OCI-LY7 (cell line): ENCODE measurements around the gene SH3GL2.

Source experiments
- EZH2phosphoT487 ChIP-seq: fragments of 200-600 bp; sonication (generic); IDR thresholded peaks from 2 replicates; pipeline ENCODE4 v1.6.1; 2018; ENCODE audit warnings: low read depth, borderline replicate concordance, mild to moderate bottlenecking, mixed run types, antibody characterized with exemption, low read length, moderate library complexity, mixed read lengths
- TF ChIP-seq, protein P1 (sequence below): fragments of 200-600 bp; sonication (generic); conservative IDR thresholded peaks from 2 replicates; pipeline ENCODE4 v1.5.1; 2014; ENCODE audit warnings: mild to moderate bottlenecking, antibody characterized with exemption, low read length, moderate library complexity, mixed read lengths

DNA sequence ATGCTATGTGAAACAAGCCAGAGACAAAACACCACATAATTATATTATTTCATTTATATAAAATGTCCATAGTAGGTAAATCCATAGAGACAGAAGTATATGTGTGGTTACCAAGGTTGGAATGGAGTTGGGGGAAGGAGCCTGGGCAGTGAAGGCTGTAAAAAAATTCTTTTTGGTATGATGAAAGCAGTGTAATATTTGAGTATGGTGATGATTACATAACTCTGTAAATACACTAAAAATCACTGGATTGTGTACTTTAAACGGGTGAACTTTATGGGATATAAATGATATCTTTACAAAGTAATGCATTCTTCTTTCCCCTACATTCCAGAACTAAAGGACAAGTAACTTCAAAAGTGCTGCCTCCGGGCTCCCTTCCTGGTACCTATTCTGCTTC is 155.8 kb downstream of the SH3GL2 start:
- TF ChIP-seq, protein P1, sequence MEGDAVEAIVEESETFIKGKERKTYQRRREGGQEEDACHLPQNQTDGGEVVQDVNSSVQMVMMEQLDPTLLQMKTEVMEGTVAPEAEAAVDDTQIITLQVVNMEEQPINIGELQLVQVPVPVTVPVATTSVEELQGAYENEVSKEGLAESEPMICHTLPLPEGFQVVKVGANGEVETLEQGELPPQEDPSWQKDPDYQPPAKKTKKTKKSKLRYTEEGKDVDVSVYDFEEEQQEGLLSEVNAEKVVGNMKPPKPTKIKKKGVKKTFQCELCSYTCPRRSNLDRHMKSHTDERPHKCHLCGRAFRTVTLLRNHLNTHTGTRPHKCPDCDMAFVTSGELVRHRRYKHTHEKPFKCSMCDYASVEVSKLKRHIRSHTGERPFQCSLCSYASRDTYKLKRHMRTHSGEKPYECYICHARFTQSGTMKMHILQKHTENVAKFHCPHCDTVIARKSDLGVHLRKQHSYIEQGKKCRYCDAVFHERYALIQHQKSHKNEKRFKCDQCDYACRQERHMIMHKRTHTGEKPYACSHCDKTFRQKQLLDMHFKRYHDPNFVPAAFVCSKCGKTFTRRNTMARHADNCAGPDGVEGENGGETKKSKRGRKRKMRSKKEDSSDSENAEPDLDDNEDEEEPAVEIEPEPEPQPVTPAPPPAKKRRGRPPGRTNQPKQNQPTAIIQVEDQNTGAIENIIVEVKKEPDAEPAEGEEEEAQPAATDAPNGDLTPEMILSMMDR = no peak
- no peak for TF ChIP-seq EZH2phosphoT487
